MM.1S (cell line): ENCODE results near the gene INSC.

Experiments
- EZH2 ChIP-seq: fragments of 300-600 bp; sonication (generic); optimal IDR thresholded peaks from 2 replicates; pipeline ENCODE3; 2017; ENCODE audit warnings: low read depth, mild to moderate bottlenecking, antibody characterized with exemption, low read length, mixed read lengths
- EZH2phosphoT487 ChIP-seq: fragments of 300-600 bp; sonication (generic); IDR thresholded peaks from 2 replicates; pipeline ENCODE4 v1.6.1; 2018; ENCODE audit warnings: antibody characterized with exemption, low read length
- TF ChIP-seq, protein P1 (sequence below): fragments of 300-600 bp; sonication (generic); IDR thresholded peaks from 2 replicates; pipeline ENCODE4 v1.5.1; 2016; ENCODE audit warnings: antibody characterized with exemption, low read length, mixed read lengths

GRCh38 chr11:15139096-15139770 lies 24.5 kb downstream of the INSC start:
- TF ChIP-seq, protein P1, sequence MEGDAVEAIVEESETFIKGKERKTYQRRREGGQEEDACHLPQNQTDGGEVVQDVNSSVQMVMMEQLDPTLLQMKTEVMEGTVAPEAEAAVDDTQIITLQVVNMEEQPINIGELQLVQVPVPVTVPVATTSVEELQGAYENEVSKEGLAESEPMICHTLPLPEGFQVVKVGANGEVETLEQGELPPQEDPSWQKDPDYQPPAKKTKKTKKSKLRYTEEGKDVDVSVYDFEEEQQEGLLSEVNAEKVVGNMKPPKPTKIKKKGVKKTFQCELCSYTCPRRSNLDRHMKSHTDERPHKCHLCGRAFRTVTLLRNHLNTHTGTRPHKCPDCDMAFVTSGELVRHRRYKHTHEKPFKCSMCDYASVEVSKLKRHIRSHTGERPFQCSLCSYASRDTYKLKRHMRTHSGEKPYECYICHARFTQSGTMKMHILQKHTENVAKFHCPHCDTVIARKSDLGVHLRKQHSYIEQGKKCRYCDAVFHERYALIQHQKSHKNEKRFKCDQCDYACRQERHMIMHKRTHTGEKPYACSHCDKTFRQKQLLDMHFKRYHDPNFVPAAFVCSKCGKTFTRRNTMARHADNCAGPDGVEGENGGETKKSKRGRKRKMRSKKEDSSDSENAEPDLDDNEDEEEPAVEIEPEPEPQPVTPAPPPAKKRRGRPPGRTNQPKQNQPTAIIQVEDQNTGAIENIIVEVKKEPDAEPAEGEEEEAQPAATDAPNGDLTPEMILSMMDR = no peak
- no peak for TF ChIP-seq EZH2
- no peak for TF ChIP-seq EZH2phosphoT487
